ENCODE data around the gene STK17A. TPM values are rescaled to one million over a fixed set of nuclear protein-coding genes. Genes with fewer than 3 reads are reported as not detected.

Gene STK17A
- total and polyA plus RNA-seq, 2 of the 8 experiments (the other 6 are each of a cell fraction or from before 2014, with no cell fraction given), result 2.2 to 12.2 TPM

GRCh38 chr7:43655584-43655983 lies 72.7 kb downstream of the STK17A start (continued):
- TF ChIP-seq GTF2F1 (IDR thresholded peaks at IDR 0.05; ENCODE audit: borderline replicate concordance, low read depth, low read length) (no peak), CBX5 (IDR thresholded peaks at IDR 0.05; ENCODE audit: low read depth, low read length) (no peak), RFX5 (IDR thresholded peaks at IDR 0.05; ENCODE audit: borderline replicate concordance, low read depth, low read length) (no peak)
